Stomach (tissue), 4 donors: Measurements from ENCODE around the gene NSMCE4A.

ENCODE experiments used
- CTCF ChIP-seq, 7 experiments: fragments of 450-650 bp in 4 of 7; fragments of 200-600 bp in 3 of 7; sonication (generic) in 3 of 7; IDR thresholded peaks; one replicate each; pipeline ENCODE4 v1.5.1; 2016 to 2019; ENCODE audit warnings: antibody characterized with exemption in 7 of 7, control low read depth in 2 of 7, mild to moderate bottlenecking in 1 of 7
- POLR2A ChIP-seq, 4 donors: fragments of 450-650 bp; IDR thresholded peaks; one replicate each; pipeline ENCODE4 v1.6.1; 2016; ENCODE audit warnings: antibody characterized with exemption in 4 of 4, control low read depth in 2 of 4, mild to moderate bottlenecking in 1 of 4, moderate library complexity in 1 of 4
- POLR2AphosphoS5 ChIP-seq, 3 donors: sonication (generic); formaldehyde crosslinking; IDR thresholded peaks; one replicate each; pipeline ENCODE4 v1.6.1; 2016; ENCODE audit warnings: antibody characterized with exemption in 3 of 3

- TF ChIP-seq POLR2A (IDR thresholded peaks at IDR 0.05) = no peak
- no peak for TF ChIP-seq CTCF (IDR thresholded peaks at IDR 0.05)
- no peak for TF ChIP-seq POLR2AphosphoS5 (IDR thresholded peaks at IDR 0.05)
Observed at GRCh38 chr10:121956111-121957061, 18.6 kb downstream of the NSMCE4A start.
